K562 (cell line): Measurements from ENCODE around the gene VHLL. TPM values are rescaled to one million over a fixed set of nuclear protein-coding genes. Genes with fewer than 3 reads are reported as not detected.

Source experiments
- BHLHE40 ChIP-seq: IDR thresholded peaks from 2 replicates; pipeline ENCODE4 v1.6.1; 2011; ENCODE audit warnings: low read length, improper control_type of control experiment
- BMI1 ChIP-seq: fragments of 150-350 bp; IDR thresholded peaks from 2 replicates; pipeline ENCODE4 v1.6.1; 2014; ENCODE audit warnings: low read length
- CREM ChIP-seq: IDR thresholded peaks from 2 replicates; pipeline ENCODE4 v1.6.1; 2014; ENCODE audit warnings: antibody characterized with exemption, low read depth
- FOXA1 ChIP-seq: fragments of 450-650 bp; IDR thresholded peaks from 2 replicates; pipeline ENCODE4 v1.6.1; 2016; ENCODE audit warnings: mild to moderate bottlenecking, borderline replicate concordance
- GTF2E2 ChIP-seq: fragments of 200-800 bp; sonication (Bioruptor generic); IDR thresholded peaks from 2 replicates; pipeline ENCODE4 v1.6.1; 2016; ENCODE audit warnings: missing genetic modification characterization, missing compliant biosample characterization
- NFRKB ChIP-seq: fragments of 450-650 bp; IDR thresholded peaks from 2 replicates; pipeline ENCODE4 v1.6.1; 2016; ENCODE audit warnings: low read depth
- RBM14 ChIP-seq: fragments of 200-400 bp; formaldehyde crosslinking; IDR thresholded peaks from 2 replicates; pipeline ENCODE4 v1.6.1; 2018; ENCODE audit warnings: low read depth, mild to moderate bottlenecking, low read length, moderate library complexity, borderline replicate concordance; ENCODE audit not compliant: insufficient read depth
- SMAD1 ChIP-seq: fragments of 150-350 bp; IDR thresholded peaks from 2 replicates; pipeline ENCODE4 v1.6.1; 2014; ENCODE audit warnings: low read length, low read depth; ENCODE audit not compliant: partially characterized antibody
- TBP ChIP-seq: optimal IDR thresholded peaks from 2 replicates; pipeline ENCODE3; 2011; ENCODE audit warnings: low read depth, low read length, improper control_type of control experiment
- TEAD1 ChIP-seq, 2 experiments: fragments of 450-650 bp in 1 of 2; sonication (generic) in 1 of 2; formaldehyde crosslinking; IDR thresholded peaks; 2 replicates each; pipeline versions ENCODE4 v1.4.0 to v1.8.0; 2020 to 2022; ENCODE audit warnings: mild to moderate bottlenecking in 2 of 2, missing genetic modification reagents in 1 of 2
- THRB ChIP-seq: fragments of 450-650 bp; formaldehyde crosslinking; conservative IDR thresholded peaks from 2 replicates; pipeline ENCODE4 v1.4.0; 2022; ENCODE audit warnings: mild to moderate bottlenecking, missing genetic modification characterization
- ZNF280B ChIP-seq: fragments of 250-450 bp; sonication (Bioruptor Pico); IDR thresholded peaks from 2 replicates; pipeline ENCODE4 v1.5.1; 2021; ENCODE audit warnings: mild to moderate bottlenecking
- ZNF408 ChIP-seq: fragments of 250-450 bp; sonication (Bioruptor Pico); IDR thresholded peaks from 2 replicates; pipeline ENCODE4 v1.4.0; 2020; ENCODE audit warnings: low read depth, mild to moderate bottlenecking, moderate library complexity
- ZNF507 ChIP-seq: conservative IDR thresholded peaks from 2 replicates; pipeline ENCODE4 v1.6.1; 2017; ENCODE audit warnings: missing genetic modification characterization, missing compliant biosample characterization
- ZNF561 ChIP-seq: fragments of 450-650 bp; formaldehyde crosslinking; conservative IDR thresholded peaks from 2 replicates; pipeline ENCODE4 v1.4.0; 2020; ENCODE audit warnings: mild to moderate bottlenecking, moderate library complexity
- polyA plus RNA-seq, 8 experiments: library from polyadenylated mRNA; depleted of rRNA in 4 of 8; stranded (reverse) in 5 of 8; unstranded in 3 of 8; fragments of >200 nt; fragmentation: Nextera tagmentation in 2 of 8; fragmentation: Illumina TruSeq in 1 of 8; extraction: Ambion mirVana in 2 of 8; extraction: Trizol in 1 of 8; gene quantifications; 2 replicates each; pipeline versions ENCODE4 v1.2.1 to v1.2.3, GENCODE V29; 2011 to 2014; ENCODE audit warnings: inconsistent platforms in 1 of 8, missing spikeins in 1 of 8
- total RNA-seq, 7 experiments: library from RNA; depleted of rRNA in 6 of 7; stranded (reverse); fragments of >200 nt in 6 of 7; fragmentation: Illumina TruSeq in 2 of 7; extraction: Trizol in 2 of 7; gene quantifications; 2 replicates each; pipeline versions ENCODE4 v1.2.1 to v1.2.3, GENCODE V29; 2011 to 2021; ENCODE audit warnings: low replicate concordance in 1 of 7
- TF ChIP-seq, protein P1 (sequence below): sonication (generic); formaldehyde crosslinking; IDR thresholded peaks from 2 replicates; pipeline ENCODE4 v1.8.0; 2022; ENCODE audit warnings: mild to moderate bottlenecking, missing genetic modification reagents, borderline replicate concordance
- TF ChIP-seq, protein P2 (sequence below): fragments of 250-450 bp; sonication (Bioruptor Pico); IDR thresholded peaks from 2 replicates; pipeline ENCODE4 v1.4.0; 2020; ENCODE audit warnings: mild to moderate bottlenecking, moderate library complexity, borderline replicate concordance
- TF ChIP-seq, protein P3 (sequence below), 2 experiments: fragments of 200-800 bp in 1 of 2; sonication (Bioruptor generic) in 1 of 2; sonication (generic) in 1 of 2; formaldehyde crosslinking in 1 of 2; IDR thresholded peaks in 1 of 2; conservative IDR thresholded peaks in 1 of 2; 2 replicates each; pipeline versions ENCODE4 v1.5.0 to v1.6.1; 2016 to 2020; ENCODE audit warnings: missing compliant biosample characterization in 1 of 2, missing genetic modification characterization in 1 of 2, missing genetic modification reagents in 1 of 2
- TF ChIP-seq, protein P4 (sequence below): sonication (generic); formaldehyde crosslinking; IDR thresholded peaks from 2 replicates; pipeline ENCODE4 v1.5.0; 2020; ENCODE audit warnings: missing genetic modification reagents

Gene VHLL
- total and polyA plus RNA-seq, 9 of the 15 experiments (the other 6 are each of a cell fraction or from before 2014, with no cell fraction given) = not detected

- TF ChIP-seq, protein P1, sequence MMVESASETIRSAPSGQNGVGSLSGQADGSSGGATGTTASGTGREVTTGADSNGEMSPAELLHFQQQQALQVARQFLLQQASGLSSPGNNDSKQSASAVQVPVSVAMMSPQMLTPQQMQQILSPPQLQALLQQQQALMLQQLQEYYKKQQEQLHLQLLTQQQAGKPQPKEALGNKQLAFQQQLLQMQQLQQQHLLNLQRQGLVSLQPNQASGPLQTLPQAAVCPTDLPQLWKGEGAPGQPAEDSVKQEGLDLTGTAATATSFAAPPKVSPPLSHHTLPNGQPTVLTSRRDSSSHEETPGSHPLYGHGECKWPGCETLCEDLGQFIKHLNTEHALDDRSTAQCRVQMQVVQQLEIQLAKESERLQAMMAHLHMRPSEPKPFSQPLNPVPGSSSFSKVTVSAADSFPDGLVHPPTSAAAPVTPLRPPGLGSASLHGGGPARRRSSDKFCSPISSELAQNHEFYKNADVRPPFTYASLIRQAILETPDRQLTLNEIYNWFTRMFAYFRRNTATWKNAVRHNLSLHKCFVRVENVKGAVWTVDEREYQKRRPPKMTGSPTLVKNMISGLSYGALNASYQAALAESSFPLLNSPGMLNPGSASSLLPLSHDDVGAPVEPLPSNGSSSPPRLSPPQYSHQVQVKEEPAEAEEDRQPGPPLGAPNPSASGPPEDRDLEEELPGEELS (CRISPR knock-in tag) = no peak
- no peak for TF ChIP-seq SMAD1
- TF ChIP-seq, protein P2, sequence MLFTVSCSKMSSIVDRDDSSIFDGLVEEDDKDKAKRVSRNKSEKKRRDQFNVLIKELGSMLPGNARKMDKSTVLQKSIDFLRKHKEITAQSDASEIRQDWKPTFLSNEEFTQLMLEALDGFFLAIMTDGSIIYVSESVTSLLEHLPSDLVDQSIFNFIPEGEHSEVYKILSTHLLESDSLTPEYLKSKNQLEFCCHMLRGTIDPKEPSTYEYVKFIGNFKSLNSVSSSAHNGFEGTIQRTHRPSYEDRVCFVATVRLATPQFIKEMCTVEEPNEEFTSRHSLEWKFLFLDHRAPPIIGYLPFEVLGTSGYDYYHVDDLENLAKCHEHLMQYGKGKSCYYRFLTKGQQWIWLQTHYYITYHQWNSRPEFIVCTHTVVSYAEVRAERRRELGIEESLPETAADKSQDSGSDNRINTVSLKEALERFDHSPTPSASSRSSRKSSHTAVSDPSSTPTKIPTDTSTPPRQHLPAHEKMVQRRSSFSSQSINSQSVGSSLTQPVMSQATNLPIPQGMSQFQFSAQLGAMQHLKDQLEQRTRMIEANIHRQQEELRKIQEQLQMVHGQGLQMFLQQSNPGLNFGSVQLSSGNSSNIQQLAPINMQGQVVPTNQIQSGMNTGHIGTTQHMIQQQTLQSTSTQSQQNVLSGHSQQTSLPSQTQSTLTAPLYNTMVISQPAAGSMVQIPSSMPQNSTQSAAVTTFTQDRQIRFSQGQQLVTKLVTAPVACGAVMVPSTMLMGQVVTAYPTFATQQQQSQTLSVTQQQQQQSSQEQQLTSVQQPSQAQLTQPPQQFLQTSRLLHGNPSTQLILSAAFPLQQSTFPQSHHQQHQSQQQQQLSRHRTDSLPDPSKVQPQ = no peak
- TF ChIP-seq FOXA1 = no peak
- no peak for TF ChIP-seq GTF2E2 (tag)
- TF ChIP-seq, protein P3, sequence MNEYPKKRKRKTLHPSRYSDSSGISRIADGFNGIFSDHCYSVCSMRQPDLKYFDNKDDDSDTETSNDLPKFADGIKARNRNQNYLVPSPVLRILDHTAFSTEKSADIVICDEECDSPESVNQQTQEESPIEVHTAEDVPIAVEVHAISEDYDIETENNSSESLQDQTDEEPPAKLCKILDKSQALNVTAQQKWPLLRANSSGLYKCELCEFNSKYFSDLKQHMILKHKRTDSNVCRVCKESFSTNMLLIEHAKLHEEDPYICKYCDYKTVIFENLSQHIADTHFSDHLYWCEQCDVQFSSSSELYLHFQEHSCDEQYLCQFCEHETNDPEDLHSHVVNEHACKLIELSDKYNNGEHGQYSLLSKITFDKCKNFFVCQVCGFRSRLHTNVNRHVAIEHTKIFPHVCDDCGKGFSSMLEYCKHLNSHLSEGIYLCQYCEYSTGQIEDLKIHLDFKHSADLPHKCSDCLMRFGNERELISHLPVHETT (CRISPR knock-in tag; conservative IDR thresholded peaks at IDR 0.05 in 1 of 2, IDR thresholded peaks at IDR 0.05 in 1 of 2) = no peak
- TF ChIP-seq BHLHE40 = no peak
- TF ChIP-seq TEAD1 (CRISPR knock-in tag; IDR thresholded peaks at IDR 0.05) = 0 out of 4 replicates have a peak, but pooled peaks of 1 of the 2 experiments have one; percentile 25
- no peak for TF ChIP-seq ZNF561
- no peak for TF ChIP-seq BMI1
- no peak for TF ChIP-seq ZNF280B
- TF ChIP-seq CREM = no peak
- no peak for TF ChIP-seq TBP
- TF ChIP-seq, protein P4, sequence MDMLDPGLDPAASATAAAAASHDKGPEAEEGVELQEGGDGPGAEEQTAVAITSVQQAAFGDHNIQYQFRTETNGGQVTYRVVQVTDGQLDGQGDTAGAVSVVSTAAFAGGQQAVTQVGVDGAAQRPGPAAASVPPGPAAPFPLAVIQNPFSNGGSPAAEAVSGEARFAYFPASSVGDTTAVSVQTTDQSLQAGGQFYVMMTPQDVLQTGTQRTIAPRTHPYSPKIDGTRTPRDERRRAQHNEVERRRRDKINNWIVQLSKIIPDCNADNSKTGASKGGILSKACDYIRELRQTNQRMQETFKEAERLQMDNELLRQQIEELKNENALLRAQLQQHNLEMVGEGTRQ (CRISPR knock-in tag) = no peak
- no peak for TF ChIP-seq RBM14
- TF ChIP-seq THRB (CRISPR knock-in tag) = peak; percentile 49; the same call in 1 of the 2 replicates
- TF ChIP-seq ZNF408 (CRISPR knock-in tag) = no peak
- peak; percentile 70; the same call in 1 of the 2 replicates for TF ChIP-seq NFRKB
- no peak for TF ChIP-seq ZNF507
These were observed 38.7 kb upstream of the VHLL start (continued) for GRCh38 chr1:156337888-156338179.
